ENCODE measurements around the gene LILRA5.
"Not testable (repeated sequence)": the region's sequence is repeated elsewhere in the genome, so short reads cannot be mapped to it uniquely, and the experiment has no call there.

Gene LILRA5

DNA sequence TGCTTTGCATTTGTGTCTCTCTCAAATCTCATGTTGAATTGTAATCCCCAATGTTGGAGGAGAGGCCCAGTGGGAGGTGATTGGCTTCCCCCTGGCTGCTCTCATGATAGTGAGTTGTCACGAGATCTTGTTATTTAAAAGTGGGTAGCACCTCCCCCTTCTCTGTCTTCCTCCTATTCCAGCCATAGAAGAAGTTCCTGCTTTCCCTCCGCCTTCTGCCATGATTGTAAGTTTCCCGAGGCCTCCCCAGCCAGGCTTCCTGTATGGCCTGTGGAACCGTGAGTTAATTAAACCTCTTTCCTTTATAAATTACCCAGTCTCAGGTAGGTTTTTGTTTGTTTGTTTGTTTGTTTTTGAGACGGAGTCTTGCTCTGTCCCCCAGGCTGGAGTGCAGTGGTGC is 22.2 kb upstream of the LILRA5 start:
- no peak overlapping the region for H3K9ac ChIP-seq (ENCODE audit: low read length in 5 of 5)
- H3K9me3 ChIP-seq (ENCODE audit: control insufficient read depth in 5 of 5, low read length in 5 of 5): no peaks in the 10 kb centered on the region
- peaks cover 0 to 11% (median 0%) of the 10 kb centered on the region in 5 donors for H3K4me1 ChIP-seq (ENCODE audit: control insufficient read depth in 5 of 5, insufficient read depth in 5 of 5, low read length in 5 of 5)
- H3K4me3 ChIP-seq (ENCODE audit: low read depth in 1 of 5, low read length in 5 of 5): no peak overlapping the region
- peaks cover 0 to 8% (median 6%) of the 10 kb centered on the region in 5 donors for H3K27me3 ChIP-seq (ENCODE audit: control insufficient read depth in 5 of 5, insufficient read depth in 4 of 5, low read length in 5 of 5)
- H3K36me3 ChIP-seq (ENCODE audit: control insufficient read depth in 5 of 5, insufficient read depth in 5 of 5, low read length in 5 of 5): no peaks in the 10 kb centered on the region
- no peak overlapping the region for H3K27ac ChIP-seq (ENCODE audit: low read depth, low read length)

DNA sequence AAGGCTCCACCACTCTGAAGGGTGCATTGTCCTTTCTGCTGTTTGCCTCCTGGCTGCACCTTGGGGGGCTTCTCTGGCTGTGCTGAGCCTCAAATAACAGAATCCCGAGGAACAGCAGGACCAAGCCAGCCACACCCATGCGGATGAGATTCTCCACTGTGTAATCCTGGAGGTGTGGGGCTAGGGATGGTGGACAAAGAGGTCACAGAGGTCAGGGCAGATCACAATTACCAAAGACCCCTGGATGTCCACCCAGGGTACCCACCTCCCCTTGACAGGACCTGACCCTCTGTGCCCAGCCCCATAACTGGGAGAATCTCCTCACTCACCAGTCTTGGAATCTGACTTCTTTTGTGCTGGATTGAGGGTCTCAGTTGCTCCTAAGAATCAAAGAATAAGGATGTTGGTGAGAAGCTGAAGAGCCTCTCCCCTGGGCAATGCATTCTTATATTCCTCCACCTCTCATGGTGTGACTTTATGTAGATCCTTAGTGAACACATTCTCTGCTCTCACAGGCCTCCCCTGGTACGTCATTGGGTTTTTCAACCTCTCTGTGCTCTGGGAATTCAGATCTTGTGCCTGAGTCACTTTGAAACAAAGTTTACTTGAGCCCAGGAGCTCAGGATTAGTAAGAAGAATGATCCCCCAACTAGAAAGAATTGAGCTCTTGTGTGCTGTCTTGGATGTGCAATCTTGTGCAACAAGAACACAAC is 20.8 kb upstream of the LILRA5 start:
- H3K36me3 ChIP-seq (ENCODE audit: control insufficient read depth in 5 of 5, insufficient read depth in 5 of 5, low read length in 5 of 5): no peaks in the 10 kb centered on the region
- H3K4me3 ChIP-seq (ENCODE audit: low read depth in 1 of 5, low read length in 5 of 5): no peak overlapping the region
- no peaks in the 10 kb centered on the region for H3K4me1 ChIP-seq (ENCODE audit: control insufficient read depth in 5 of 5, insufficient read depth in 5 of 5, low read length in 5 of 5)
- peaks cover 0 to 7% (median 6%) of the 10 kb centered on the region in 5 donors for H3K27me3 ChIP-seq (ENCODE audit: control insufficient read depth in 5 of 5, insufficient read depth in 4 of 5, low read length in 5 of 5)
- no peak overlapping the region for H3K27ac ChIP-seq (ENCODE audit: low read depth, low read length)
- no peaks in the 10 kb centered on the region for H3K9me3 ChIP-seq (ENCODE audit: control insufficient read depth in 5 of 5, low read length in 5 of 5)
- no peak overlapping the region for H3K9ac ChIP-seq (ENCODE audit: low read length in 5 of 5)

DNA sequence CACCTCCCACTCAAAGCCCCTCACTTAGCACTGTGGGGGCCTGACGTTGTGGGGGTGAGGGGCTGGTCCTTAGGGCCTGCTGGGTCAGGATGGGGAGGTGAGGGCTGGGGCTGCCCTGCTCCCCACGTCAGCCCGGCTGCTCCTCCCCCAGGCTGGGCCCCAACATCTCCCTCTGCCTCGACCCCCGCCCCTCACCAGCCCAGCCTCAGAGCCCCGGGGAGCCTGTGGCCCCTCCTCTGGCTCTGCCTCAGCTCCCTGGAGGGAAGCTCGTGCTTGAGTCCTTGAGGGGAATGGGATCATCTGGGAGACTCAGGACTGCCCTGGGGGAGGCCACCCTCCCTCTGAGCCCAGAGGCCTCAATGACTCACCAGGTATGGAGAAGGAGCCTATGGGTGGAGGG is 19.2 kb upstream of the LILRA5 start:
- Histone ChIP-seq H3K4me3 (ENCODE audit: low read depth in 1 of 5, low read length in 5 of 5) (no peak overlapping the region), H3K9me3 (ENCODE audit: control insufficient read depth in 5 of 5, low read length in 5 of 5) (no peaks in the 10 kb centered on the region), H3K4me1 (ENCODE audit: control insufficient read depth in 5 of 5, insufficient read depth in 5 of 5, low read length in 5 of 5) (peaks cover 0 to 5% (median 4%) of the 10 kb centered on the region in 5 donors), H3K27me3 (ENCODE audit: control insufficient read depth in 5 of 5, insufficient read depth in 4 of 5, low read length in 5 of 5) (peaks cover 0 to 6% (median 0%) of the 10 kb centered on the region in 5 donors), H3K27ac (ENCODE audit: low read depth, low read length) (no peak overlapping the region), H3K36me3 (ENCODE audit: control insufficient read depth in 5 of 5, insufficient read depth in 5 of 5, low read length in 5 of 5) (no peaks in the 10 kb centered on the region), H3K9ac (ENCODE audit: low read length in 5 of 5) (no peak overlapping the region)

DNA sequence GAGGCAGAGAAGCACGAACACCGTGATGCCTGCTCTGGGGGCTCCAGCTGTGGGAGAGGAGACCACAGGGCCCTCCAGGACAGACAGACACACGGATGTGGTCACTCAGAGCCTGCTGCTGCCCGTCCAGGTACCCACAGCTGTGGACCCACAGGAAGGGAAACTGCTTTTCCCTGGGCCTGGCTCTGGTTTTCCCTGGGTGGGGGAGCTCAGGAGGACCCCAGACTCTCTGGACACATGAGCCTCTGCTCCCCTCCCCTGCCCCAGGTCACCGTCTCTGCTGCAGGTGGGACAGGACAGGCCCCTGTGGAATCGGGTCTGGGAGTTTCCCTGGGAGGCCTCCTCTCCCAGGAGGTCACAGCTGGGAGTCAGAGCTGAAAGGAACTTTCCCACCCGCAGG is 18.7 kb upstream of the LILRA5 start:
- Histone ChIP-seq H3K9me3 (ENCODE audit: control insufficient read depth in 5 of 5, low read length in 5 of 5) (no peaks in the 10 kb centered on the region), H3K36me3 (ENCODE audit: control insufficient read depth in 5 of 5, insufficient read depth in 5 of 5, low read length in 5 of 5) (no peaks in the 10 kb centered on the region), H3K9ac (ENCODE audit: low read length in 5 of 5) (no peak overlapping the region), H3K27me3 (ENCODE audit: control insufficient read depth in 5 of 5, insufficient read depth in 4 of 5, low read length in 5 of 5) (peaks cover 0 to 6% (median 0%) of the 10 kb centered on the region in 5 donors), H3K27ac (ENCODE audit: low read depth, low read length) (no peak overlapping the region), H3K4me3 (ENCODE audit: low read depth in 1 of 5, low read length in 5 of 5) (no peak overlapping the region), H3K4me1 (ENCODE audit: control insufficient read depth in 5 of 5, insufficient read depth in 5 of 5, low read length in 5 of 5) (peaks cover 0 to 9% (median 8%) of the 10 kb centered on the region in 5 donors)

DNA sequence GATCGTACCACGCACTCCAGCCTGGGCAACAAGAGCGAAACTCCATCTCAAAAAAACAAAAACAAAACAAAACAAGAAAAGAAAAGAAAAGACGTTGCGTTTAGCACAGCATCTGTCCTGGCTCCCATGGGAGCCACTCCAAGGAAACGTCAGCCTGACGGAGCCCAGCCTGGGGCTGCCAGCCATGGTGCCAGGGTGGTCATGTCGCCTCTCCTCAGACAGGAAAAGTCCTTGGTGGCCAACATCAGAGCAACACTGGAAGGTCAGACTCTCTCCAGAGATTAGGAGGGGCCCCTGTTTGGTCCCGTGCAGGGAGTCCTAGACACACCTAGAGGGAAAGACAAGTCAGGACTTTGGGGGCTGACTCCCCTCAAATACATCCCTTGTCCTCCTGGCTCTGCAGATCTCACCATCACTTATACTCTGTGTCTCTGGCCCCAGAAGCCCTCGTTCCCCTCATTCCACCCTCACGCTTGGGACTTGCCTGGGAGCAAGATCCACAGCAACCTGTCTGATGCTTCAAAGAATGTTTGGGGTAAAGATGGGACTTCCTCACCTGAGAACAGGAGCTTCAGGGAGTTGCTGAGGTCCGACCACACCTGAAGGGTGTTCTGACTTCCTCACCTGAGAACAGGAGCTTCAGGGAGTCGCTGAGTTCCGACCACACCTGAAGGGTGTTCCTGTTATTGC is 16.7 kb upstream of the LILRA5 start:
- Histone ChIP-seq H3K27me3 (ENCODE audit: control insufficient read depth in 5 of 5, insufficient read depth in 4 of 5, low read length in 5 of 5) (peaks cover 0 to 6% (median 0%) of the 10 kb centered on the region in 5 donors), H3K27ac (ENCODE audit: low read depth, low read length) (no peak overlapping the region), H3K4me1 (ENCODE audit: control insufficient read depth in 5 of 5, insufficient read depth in 5 of 5, low read length in 5 of 5) (peaks cover 0 to 23% (median 20%) of the 10 kb centered on the region in 5 donors), H3K9me3 (ENCODE audit: control insufficient read depth in 5 of 5, low read length in 5 of 5) (no peaks in the 10 kb centered on the region), H3K4me3 (ENCODE audit: low read depth in 1 of 5, low read length in 5 of 5) (no peak overlapping the region), H3K36me3 (ENCODE audit: control insufficient read depth in 5 of 5, insufficient read depth in 5 of 5, low read length in 5 of 5) (no peaks in the 10 kb centered on the region), H3K9ac (ENCODE audit: low read length in 5 of 5) (no peak overlapping the region)

DNA sequence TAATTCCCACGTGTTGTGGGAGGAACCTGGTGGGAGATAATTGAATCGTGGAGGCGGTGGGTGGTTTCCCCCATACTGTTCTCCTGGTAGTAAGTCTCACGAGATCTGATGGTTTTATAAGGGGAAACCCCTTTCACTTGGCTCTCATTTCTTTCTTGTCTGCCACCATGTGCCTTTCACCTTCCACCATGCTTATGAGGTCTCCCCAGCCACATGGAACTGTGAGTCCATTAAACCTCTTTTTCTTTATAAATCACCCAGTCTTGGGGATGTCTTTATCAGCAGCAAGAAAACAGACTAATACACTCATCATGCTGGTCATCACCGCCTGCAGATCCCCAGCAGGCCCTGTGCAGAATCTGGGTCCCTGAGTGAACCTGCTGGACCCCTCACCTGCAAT is 15.8 kb upstream of the LILRA5 start:
- H3K27ac ChIP-seq (ENCODE audit: low read depth, low read length); H3K9me3 ChIP-seq (ENCODE audit: control insufficient read depth in 5 of 5, low read length in 5 of 5); H3K9ac ChIP-seq (ENCODE audit: low read length in 5 of 5); H3K27me3 ChIP-seq (ENCODE audit: control insufficient read depth in 5 of 5, insufficient read depth in 4 of 5, low read length in 5 of 5); H3K4me3 ChIP-seq (ENCODE audit: low read depth in 1 of 5, low read length in 5 of 5); H3K36me3 ChIP-seq (ENCODE audit: control insufficient read depth in 5 of 5, insufficient read depth in 5 of 5, low read length in 5 of 5): not testable (repeated sequence)
- H3K4me1 ChIP-seq (ENCODE audit: control insufficient read depth in 5 of 5, insufficient read depth in 5 of 5, low read length in 5 of 5): peaks cover 0 to 23% (median 20%) of the 10 kb centered on the region in 5 donors

DNA sequence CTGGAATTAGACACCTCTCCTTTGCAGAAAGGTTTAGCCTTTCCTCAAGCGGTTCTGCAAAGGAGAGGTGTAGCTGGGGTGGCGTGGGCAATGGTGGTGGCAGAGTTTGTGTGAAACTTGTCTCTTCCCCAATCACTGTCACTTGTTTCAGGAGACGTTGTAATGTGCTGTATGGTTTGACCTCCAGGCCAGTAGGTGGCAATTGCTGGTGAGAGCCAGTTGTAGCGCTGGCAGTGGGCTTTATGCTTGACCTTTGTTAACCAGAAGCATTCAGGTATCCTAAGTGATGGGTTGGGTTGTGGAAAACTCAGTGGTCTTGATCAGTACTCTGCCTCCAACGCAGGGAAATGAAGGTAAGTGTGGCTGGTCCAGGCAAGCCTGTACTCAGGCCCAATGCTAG is 12.7 kb upstream of the LILRA5 start:
- H3K36me3 ChIP-seq (ENCODE audit: control insufficient read depth in 5 of 5, insufficient read depth in 5 of 5, low read length in 5 of 5): no peaks in the 10 kb centered on the region
- H3K27ac ChIP-seq (ENCODE audit: low read depth, low read length): no peak overlapping the region
- peaks cover 0 to 23% (median 20%) of the 10 kb centered on the region in 5 donors for H3K4me1 ChIP-seq (ENCODE audit: control insufficient read depth in 5 of 5, insufficient read depth in 5 of 5, low read length in 5 of 5)
- H3K9me3 ChIP-seq (ENCODE audit: control insufficient read depth in 5 of 5, low read length in 5 of 5): no peaks in the 10 kb centered on the region
- H3K4me3 ChIP-seq (ENCODE audit: low read depth in 1 of 5, low read length in 5 of 5): no peak overlapping the region
- H3K9ac ChIP-seq (ENCODE audit: low read length in 5 of 5): no peak overlapping the region
- no peaks in the 10 kb centered on the region for H3K27me3 ChIP-seq (ENCODE audit: control insufficient read depth in 5 of 5, insufficient read depth in 4 of 5, low read length in 5 of 5)

DNA sequence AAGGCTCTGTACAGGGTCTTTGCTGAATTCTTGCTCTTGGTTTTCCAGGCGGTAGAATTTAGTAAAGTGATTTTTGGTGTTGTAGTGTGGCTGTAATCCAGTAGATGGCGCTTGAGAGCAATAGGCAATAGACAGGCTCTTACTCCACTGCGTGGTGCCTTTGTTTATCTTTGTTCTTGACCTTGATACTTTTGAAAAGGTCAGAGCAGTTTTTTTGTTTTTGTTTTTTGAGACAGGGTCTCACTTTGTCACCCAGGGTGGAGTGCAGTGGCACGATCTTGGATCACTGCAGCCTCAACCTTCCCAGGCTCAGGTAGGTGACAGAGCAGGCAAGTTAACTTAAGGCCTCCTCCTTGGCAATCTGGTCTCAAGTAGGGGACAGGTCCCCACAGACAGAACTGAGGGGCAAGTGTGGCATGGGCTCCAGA is 12.2 kb upstream of the LILRA5 start:
- Histone ChIP-seq H3K4me1 (ENCODE audit: control insufficient read depth in 5 of 5, insufficient read depth in 5 of 5, low read length in 5 of 5) (peaks cover 0 to 23% (median 20%) of the 10 kb centered on the region in 5 donors), H3K4me3 (ENCODE audit: low read depth in 1 of 5, low read length in 5 of 5) (no peak overlapping the region), H3K36me3 (ENCODE audit: control insufficient read depth in 5 of 5, insufficient read depth in 5 of 5, low read length in 5 of 5) (no peaks in the 10 kb centered on the region), H3K27ac (ENCODE audit: low read depth, low read length) (no peak overlapping the region), H3K9ac (ENCODE audit: low read length in 5 of 5) (no peak overlapping the region), H3K27me3 (ENCODE audit: control insufficient read depth in 5 of 5, insufficient read depth in 4 of 5, low read length in 5 of 5) (peaks cover 0 to 2% (median 0%) of the 10 kb centered on the region in 5 donors), H3K9me3 (ENCODE audit: control insufficient read depth in 5 of 5, low read length in 5 of 5) (no peaks in the 10 kb centered on the region)

DNA sequence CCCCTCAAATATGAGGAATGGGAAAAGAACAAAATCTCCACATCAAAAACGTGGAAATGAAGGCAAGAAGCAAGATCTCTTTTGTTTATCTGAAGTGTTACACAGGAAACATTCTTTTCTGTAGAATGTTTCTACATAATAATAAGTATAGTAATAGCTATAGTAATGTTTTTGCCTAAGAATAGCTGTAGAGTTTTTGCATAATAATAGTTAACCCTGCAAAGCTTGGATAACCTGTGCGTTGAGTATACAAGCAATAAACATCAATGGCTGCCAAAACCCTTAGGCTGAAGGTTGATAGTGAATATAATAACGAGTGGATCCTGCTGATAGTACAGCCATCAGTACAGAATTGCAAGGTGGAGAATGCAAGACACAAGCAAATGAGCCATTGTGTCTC is 11.1 kb upstream of the LILRA5 start:
- Histone ChIP-seq H3K4me3 (ENCODE audit: low read depth in 1 of 5, low read length in 5 of 5) (no peak overlapping the region), H3K9ac (ENCODE audit: low read length in 5 of 5) (no peak overlapping the region), H3K27me3 (ENCODE audit: control insufficient read depth in 5 of 5, insufficient read depth in 4 of 5, low read length in 5 of 5) (peaks cover 0 to 6% (median 0%) of the 10 kb centered on the region in 5 donors), H3K9me3 (ENCODE audit: control insufficient read depth in 5 of 5, low read length in 5 of 5) (no peaks in the 10 kb centered on the region), H3K36me3 (ENCODE audit: control insufficient read depth in 5 of 5, insufficient read depth in 5 of 5, low read length in 5 of 5) (no peaks in the 10 kb centered on the region), H3K4me1 (ENCODE audit: control insufficient read depth in 5 of 5, insufficient read depth in 5 of 5, low read length in 5 of 5) (peaks cover 0 to 23% (median 20%) of the 10 kb centered on the region in 5 donors), H3K27ac (ENCODE audit: low read depth, low read length) (no peak overlapping the region)

DNA sequence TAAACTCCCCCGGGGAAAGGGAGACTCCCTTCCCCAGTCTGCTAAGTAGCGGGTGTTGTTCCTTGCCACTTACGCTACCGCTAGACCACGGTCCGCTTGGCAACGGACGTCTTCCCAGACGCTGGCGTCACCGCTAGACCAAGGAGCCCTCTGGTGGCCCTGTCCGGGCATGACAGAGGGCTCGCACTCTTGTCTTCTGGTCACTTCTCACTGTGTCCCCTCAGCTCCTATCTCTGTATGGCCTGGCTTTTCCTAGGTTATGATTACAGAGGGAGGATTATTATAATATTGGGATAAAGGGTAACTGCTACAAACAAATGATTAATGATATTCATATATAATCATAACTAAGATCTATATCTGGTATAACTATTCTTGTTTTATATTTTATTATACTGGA is 10.0 kb upstream of the LILRA5 start:
- H3K4me3 ChIP-seq (ENCODE audit: low read depth in 1 of 5, low read length in 5 of 5); H3K9ac ChIP-seq (ENCODE audit: low read length in 5 of 5); H3K27ac ChIP-seq (ENCODE audit: low read depth, low read length); H3K36me3 ChIP-seq (ENCODE audit: control insufficient read depth in 5 of 5, insufficient read depth in 5 of 5, low read length in 5 of 5); H3K27me3 ChIP-seq (ENCODE audit: control insufficient read depth in 5 of 5, insufficient read depth in 4 of 5, low read length in 5 of 5); H3K9me3 ChIP-seq (ENCODE audit: control insufficient read depth in 5 of 5, low read length in 5 of 5): not testable (repeated sequence)
- H3K4me1 ChIP-seq (ENCODE audit: control insufficient read depth in 5 of 5, insufficient read depth in 5 of 5, low read length in 5 of 5): peaks cover 0 to 23% (median 20%) of the 10 kb centered on the region in 5 donors

Measured in subcutaneous abdominal adipose tissue (tissue), 5 donors.